H1 (cell line): ENCODE results near the gene DDAH2. TPM values are rescaled to one million over a fixed set of nuclear protein-coding genes. Genes with fewer than 3 reads are reported as not detected.

ENCODE experiments used
- CTCF ChIA-PET: fragments of 300-600 bp; sonication (Branson Sonifier 250); formaldehyde crosslinking; loops from one replicate; lab custom pipeline; 2021; ENCODE audit not compliant: partially characterized antibody; lab: Charles Lee
- POLR2A ChIA-PET: fragments of 300-600 bp; sonication (Branson Sonifier 250); formaldehyde crosslinking; loops from one replicate; lab custom pipeline; 2021; ENCODE audit warnings: inconsistent platforms; ENCODE audit not compliant: partially characterized antibody; lab: Charles Lee
- DNase-seq, 2 experiments: peaks; one replicate each; pipeline versions ENCODE4 v3.0.0 to v3.0.0-alpha.2; 2010 to 2022; ENCODE audit warnings: low spot score in 2 of 2, low read depth in 1 of 2, mixed read lengths in 1 of 2
- FAIRE-seq: peaks from 2 replicates; lab custom pipeline; 2011; peaks lifted over from hg19 to GRCh38; lab: Jason Lieb, UNC
- H2AFZ ChIP-seq: 2 replicates; pipeline ENCODE4 v1.8.1; 2012; ENCODE audit warnings: low read length, inconsistent platforms
- H2AK5ac ChIP-seq: 2 replicates; pipeline ENCODE4 v1.6.1; 2013; ENCODE audit warnings: low read depth, low read length
- H2BK120ac ChIP-seq: replicated peaks from 2 replicates; pipeline ENCODE3; 2013; ENCODE audit warnings: low read depth, low read length, inconsistent platforms
- H2BK12ac ChIP-seq: 2 replicates; pipeline ENCODE4 v1.6.1; 2013; ENCODE audit warnings: low read depth, low read length
- H2BK15ac ChIP-seq: 2 replicates; pipeline ENCODE4 v1.6.1; 2013; ENCODE audit warnings: low read length
- H2BK20ac ChIP-seq: 2 replicates; pipeline ENCODE4 v1.6.1; 2013; ENCODE audit warnings: low read length
- H2BK5ac ChIP-seq: 2 replicates; pipeline ENCODE4 v1.6.1; 2013; ENCODE audit warnings: low read depth, low read length
- H3K14ac ChIP-seq: 2 replicates; pipeline ENCODE4 v1.6.1; 2013; ENCODE audit warnings: inconsistent platforms; ENCODE audit not compliant: insufficient read length
- H3K18ac ChIP-seq: 2 replicates; pipeline ENCODE4 v1.6.1; 2013; ENCODE audit warnings: low read length; ENCODE audit errors: extremely low read depth
- H3K23ac ChIP-seq: 2 replicates; pipeline ENCODE4 v1.6.1; 2013; ENCODE audit warnings: inconsistent platforms; ENCODE audit not compliant: insufficient read length
- H3K23me2 ChIP-seq: 2 replicates; pipeline ENCODE4 v1.6.1; 2013; ENCODE audit warnings: low read depth, low read length
- H3K27ac ChIP-seq: 2 replicates; pipeline ENCODE4 v1.6.1; 2011; ENCODE audit warnings: low read depth, low read length, inconsistent platforms
- H3K27me3 ChIP-seq, 4 experiments: replicated peaks in 1 of 4; 1 replicate in 1 of 4; 2 replicates in 3 of 4; pipeline versions ENCODE4 v1.6.1 to v1.8.1; 2011 to 2013; ENCODE audit warnings: low read length in 3 of 4, mild to moderate bottlenecking in 3 of 4, inconsistent platforms in 2 of 4, mixed read lengths in 2 of 4, moderate library complexity in 1 of 4; ENCODE audit not compliant: control insufficient read depth in 3 of 4, insufficient read depth in 3 of 4; ENCODE audit errors: extremely low read depth in 1 of 4
- H3K36me3 ChIP-seq, 4 experiments: 2 replicates each; pipeline versions ENCODE4 v1.6.1 to v1.8.1; 2011 to 2013; ENCODE audit warnings: mild to moderate bottlenecking in 4 of 4, low read length in 3 of 4, moderate library complexity in 2 of 4, control low read depth in 1 of 4, inconsistent platforms in 1 of 4; ENCODE audit not compliant: insufficient read depth in 4 of 4, control insufficient read depth in 2 of 4
- H3K4ac ChIP-seq: replicated peaks from 2 replicates; pipeline ENCODE3; 2013; ENCODE audit warnings: low read length, low read depth, mixed read lengths, inconsistent platforms; ENCODE audit not compliant: insufficient read length
- H3K4me1 ChIP-seq, 4 experiments: replicated peaks in 1 of 4; 1 replicate in 1 of 4; 2 replicates in 3 of 4; pipeline versions ENCODE4 v1.6.1 to v1.8.1; 2011 to 2013; ENCODE audit warnings: low read length in 3 of 4, inconsistent platforms in 2 of 4, mixed read lengths in 1 of 4; ENCODE audit not compliant: insufficient read depth in 4 of 4, control insufficient read depth in 3 of 4
- H3K4me2 ChIP-seq, 2 experiments: 2 replicates each; pipeline versions ENCODE4 v1.6.1 to v1.8.1; 2011 to 2013; ENCODE audit warnings: low read depth in 2 of 2, low read length in 2 of 2, control low read depth in 1 of 2, inconsistent platforms in 1 of 2, mild to moderate bottlenecking in 1 of 2; ENCODE audit not compliant: insufficient read depth in 1 of 2
- H3K4me3 ChIP-seq, 4 experiments: fragments of 200-600, 300-600 bp in 1 of 4; sonication (generic), shearing (Covaris generic), sonication (Bioruptor Twin) in 1 of 4; 2 replicates each; pipeline versions ENCODE4 v1.5.1 to v1.8.1; 2011 to 2016; ENCODE audit warnings: low read length in 4 of 4, low read depth in 3 of 4, control low read depth in 2 of 4, inconsistent platforms in 2 of 4, mild to moderate bottlenecking in 2 of 4, mixed read lengths in 1 of 4, moderate library complexity in 1 of 4; ENCODE audit not compliant: insufficient read depth in 2 of 4; ENCODE audit errors: extremely low read depth in 1 of 4
- H3K56ac ChIP-seq: replicated peaks from 2 replicates; pipeline ENCODE3; 2013; ENCODE audit warnings: low read depth, mild to moderate bottlenecking, mixed read lengths, low read length, inconsistent platforms; ENCODE audit not compliant: insufficient read length
- H3K79me1 ChIP-seq: 2 replicates; pipeline ENCODE4 v1.6.1; 2013; ENCODE audit warnings: low read depth, low read length, control low read depth
- H3K79me2 ChIP-seq, 2 experiments: 2 replicates each; pipeline versions ENCODE4 v1.6.1 to v1.8.1; 2012 to 2013; ENCODE audit warnings: low read length in 2 of 2, mild to moderate bottlenecking in 2 of 2, inconsistent platforms in 1 of 2; ENCODE audit not compliant: insufficient read depth in 2 of 2, control insufficient read depth in 1 of 2
- H3K9ac ChIP-seq, 4 experiments: replicated peaks in 1 of 4; 1 replicate in 1 of 4; 2 replicates in 3 of 4; pipeline versions ENCODE4 v1.6.1 to v1.8.1; 2011 to 2013; ENCODE audit warnings: low read depth in 3 of 4, low read length in 3 of 4, control low read depth in 2 of 4, mild to moderate bottlenecking in 2 of 4, moderate library complexity in 2 of 4, inconsistent platforms in 1 of 4; ENCODE audit errors: extremely low read depth in 1 of 4
- H3K9me3 ChIP-seq, 2 experiments: 2 replicates each; pipeline versions ENCODE4 v1.6.1 to v1.8.1; 2012 to 2013; ENCODE audit warnings: mild to moderate bottlenecking in 2 of 2, moderate library complexity in 2 of 2, control low read depth in 1 of 2, inconsistent platforms in 1 of 2, low read depth in 1 of 2, low read length in 1 of 2, mixed read lengths in 1 of 2; ENCODE audit not compliant: insufficient read depth in 2 of 2
- H4K20me1 ChIP-seq, 2 experiments: replicated peaks in 1 of 2; 2 replicates each; pipeline versions ENCODE3 to v1.8.1; 2011 to 2013; ENCODE audit warnings: inconsistent platforms in 2 of 2, low read length in 2 of 2, mild to moderate bottlenecking in 1 of 2; ENCODE audit not compliant: insufficient read depth in 2 of 2, control insufficient read depth in 1 of 2
- H4K5ac ChIP-seq: 2 replicates; pipeline ENCODE4 v1.6.1; 2013; ENCODE audit warnings: low read length, low read depth, mixed read lengths, inconsistent platforms; ENCODE audit not compliant: insufficient read length
- H4K8ac ChIP-seq: 2 replicates; pipeline ENCODE4 v1.8.0; 2013; ENCODE audit warnings: mild to moderate bottlenecking, moderate library complexity, low read length, inconsistent platforms; ENCODE audit not compliant: insufficient read depth; ENCODE audit errors: extremely low read depth
- H4K91ac ChIP-seq: replicated peaks from 2 replicates; pipeline ENCODE3; 2013; ENCODE audit warnings: low read length, mixed read lengths, inconsistent platforms; ENCODE audit not compliant: insufficient read length
- CHD1 ChIP-seq: IDR thresholded peaks from 2 replicates; pipeline ENCODE4 v1.6.1; 2012; ENCODE audit warnings: low read depth, low read length, improper control_type of control experiment
- EP300 ChIP-seq, 2 experiments: IDR thresholded peaks; 1 replicate in 1 of 2; 2 replicates in 1 of 2; pipeline ENCODE4 v1.6.1; 2011 to 2012; ENCODE audit warnings: low read depth in 2 of 2, low read length in 2 of 2, mild to moderate bottlenecking in 2 of 2, borderline replicate concordance in 1 of 2, inconsistent platforms in 1 of 2, moderate library complexity in 1 of 2
- EZH2 ChIP-seq: fragments of 200-600 bp; sonication (generic); IDR thresholded peaks from 2 replicates; pipeline ENCODE4 v1.7.1; 2012; ENCODE audit warnings: low read depth, mild to moderate bottlenecking, moderate library complexity, low read length, inconsistent platforms; ENCODE audit not compliant: severe bottlenecking
- JUND ChIP-seq: IDR thresholded peaks from 2 replicates; pipeline ENCODE4 v1.6.1; 2011; ENCODE audit warnings: mild to moderate bottlenecking, improper control_type of control experiment, low read length
- POLR2AphosphoS5 ChIP-seq: IDR thresholded peaks from 2 replicates; pipeline ENCODE4 v1.6.1; 2011; ENCODE audit warnings: low read depth, low read length
- RAD21 ChIP-seq, 2 experiments: IDR thresholded peaks in 1 of 2; conservative IDR thresholded peaks in 1 of 2; 2 replicates each; pipeline ENCODE4 v1.6.1; 2011; ENCODE audit warnings: low read depth in 2 of 2, low read length in 2 of 2, improper control_type of control experiment in 1 of 2, inconsistent platforms in 1 of 2, mild to moderate bottlenecking in 1 of 2, moderate library complexity in 1 of 2
- SAP30 ChIP-seq: fragments of 300-600 bp; sonication (generic); IDR thresholded peaks from 2 replicates; pipeline ENCODE4 v1.7.1; 2012; ENCODE audit warnings: low read length, moderate library complexity, mild to moderate bottlenecking, inconsistent platforms; ENCODE audit not compliant: insufficient read depth, insufficient replicate concordance
- SIN3A ChIP-seq, 2 experiments: IDR thresholded peaks in 1 of 2; conservative IDR thresholded peaks in 1 of 2; 2 replicates each; pipeline ENCODE4 v1.6.1; 2011 to 2012; ENCODE audit warnings: low read length in 2 of 2, improper control_type of control experiment in 1 of 2, low read depth in 1 of 2, mild to moderate bottlenecking in 1 of 2
- SP1 ChIP-seq: IDR thresholded peaks from 2 replicates; pipeline ENCODE4 v1.6.1; 2011; ENCODE audit warnings: low read depth, low read length
- SP4 ChIP-seq: IDR thresholded peaks from 2 replicates; pipeline ENCODE4 v1.6.1; 2012; ENCODE audit warnings: low read length, inconsistent platforms
- TAF1 ChIP-seq: IDR thresholded peaks from 2 replicates; pipeline ENCODE4 v1.6.1; 2011; ENCODE audit warnings: mild to moderate bottlenecking, low read depth, low read length
- YY1 ChIP-seq: IDR thresholded peaks from 2 replicates; pipeline ENCODE4 v1.6.1; 2011; ENCODE audit warnings: low read depth, mild to moderate bottlenecking, low read length
- WGBS, 2 experiments: shearing (Covaris generic) in 1 of 2; methylation state at CpG; one replicate each; pipeline versions ENCODE4 v1.1.6 to v1.1.7; 2013 to 2015; ENCODE audit warnings: low lambda C conversion rate in 2 of 2, mixed read lengths in 2 of 2, inconsistent platforms in 1 of 2, low coverage in 1 of 2, missing lambda C conversion rate in 1 of 2; ENCODE audit not compliant: insufficient replicate concordance in 2 of 2, insufficient coverage in 1 of 2, insufficient read length in 1 of 2; ENCODE audit errors: extremely low coverage in 1 of 2, missing lambda C conversion rate in 1 of 2; 5-methylcytosine and 5-hydroxymethylcytosine counted together
- polyA plus RNA-seq, 7 experiments: library from polyadenylated mRNA; depleted of rRNA in 3 of 7; stranded (reverse) in 5 of 7; unstranded in 2 of 7; fragments of >200 nt in 5 of 7; fragments of 200-250 nt in 2 of 7; gene quantifications; 1 replicate in 5 of 7; 2 replicates in 1 of 7; 4 replicates in 1 of 7; pipeline versions ENCODE4 v1.2.1 to v1.2.3, GENCODE V29; 2011 to 2013; ENCODE audit warnings: missing spikeins in 2 of 7, mixed read lengths in 2 of 7
- total RNA-seq: library from RNA; stranded (reverse); fragmentation: NEBNext Ultra II Directional; extraction: Animal tissue kit (Norgen Biotek cat#: 25700); gene quantifications from 2 replicates; pipeline ENCODE4 v1.2.1, GENCODE V29; 2021

The DDAH2 gene
- total and polyA plus RNA-seq, 2 of the 8 experiments (the other 6 are each of a cell fraction or from before 2014, with no cell fraction given), result 53.3 to 73.5 TPM

GRCh38 chr6:31763619-31763940 is 34.5 kb upstream of the DDAH2 start:
- TF ChIP-seq CHD1 (peak; percentile 57; the same call in 1 of the 2 replicates), SAP30 (no peak), EZH2 (no peak), TAF1 (0 out of 2 replicates have a peak, but pooled peaks have one; percentile 21), EP300 (IDR thresholded peaks at IDR 0.05; ENCODE audit: borderline replicate concordance in 1 of 2, low read depth in 2 of 2, low read length in 2 of 2) (peak in 1 of 2 experiments; percentile 94; a peak in 2 of 3 replicates), YY1 (no peak), POLR2AphosphoS5 (no peak), JUND (peak; percentile 39; the same call in 1 of the 2 replicates), SP1 (0 out of 2 replicates have a peak, but pooled peaks have one; percentile 36), SP4 (no peak), SIN3A (conservative IDR thresholded peaks at IDR 0.05 in 1 of 2, IDR thresholded peaks at IDR 0.05 in 1 of 2; ENCODE audit: low read depth in 1 of 2, low read length in 2 of 2) (no peak), RAD21 (IDR thresholded peaks at IDR 0.05 in 1 of 2, conservative IDR thresholded peaks at IDR 0.05 in 1 of 2; ENCODE audit: low read depth in 2 of 2, low read length in 2 of 2) (peak in 1 of 2 experiments; percentile 9; a peak in 1 of 4 replicates)
- Histone ChIP-seq H3K4ac (no peak overlapping the region), H2AFZ (no peak overlapping the region), H2BK120ac (no peak overlapping the region), H3K23ac (no peak overlapping the region), H3K18ac (no peak overlapping the region), H2BK15ac (0 out of 2 replicates have a peak overlapping the region, but pooled peaks have one; percentile 12), H4K5ac (no peak overlapping the region), H3K4me3 (no peak overlapping the region), H3K27me3 (no peaks in the 10 kb centered on the region), H3K27ac (0 out of 2 replicates have a peak overlapping the region, but pooled peaks have one; percentile 32), H4K91ac (no peak overlapping the region), H3K23me2 (peaks cover 3% of the 10 kb centered on the region; the same call in 1 of the 2 replicates), H3K36me3 (peaks cover 0 to 16% (median 1%) of the 10 kb centered on the region in 4 experiments; a peak in 3 of 8 replicates), H2BK20ac (no peak overlapping the region), H3K4me1 (peaks cover 0 to 11% (median under 1%) of the 10 kb centered on the region in 4 experiments; a peak in 4 of 7 replicates), H4K20me1 (no peaks in the 10 kb centered on the region), H4K8ac (no peak overlapping the region; the same call in 1 of the 2 replicates), H2BK12ac (no peak overlapping the region), H3K79me1 (no peaks in the 10 kb centered on the region), H3K56ac (no peak overlapping the region), H3K79me2 (no peaks in the 10 kb centered on the region), H3K14ac (no peak overlapping the region), H3K4me2 (peak overlapping the region in 1 of 2 experiments; percentile 6; a peak in 1 of 4 replicates), H2AK5ac (no peak overlapping the region), H3K9ac (no peak overlapping the region), H3K9me3 (no peaks in the 10 kb centered on the region), H2BK5ac (no peak overlapping the region)
- 67% methylated on average over 1 of the region's 1 CpG; no CpG with 5 or more reads in 1 of the 2 experiments for WGBS, 2 experiments
- no peak for DNase-seq
- POLR2A ChIA-PET, result interaction anchor here (0.6 to 1.6 kb wide), 10 partner anchors 11 to 103 kb away, joined by 3 to 12 read pairs (median 3); partner anchors contain the start of genes C6orf47, CLIC1, DDAH2 and MSH5
- no peak for FAIRE-seq
- CTCF ChIA-PET, result interaction anchor here (0.8 to 1.6 kb wide), 10 partner anchors 9 to 134 kb away, joined by 3 to 5 read pairs (median 3); partner anchors contain the start of genes CLIC1 and VWA7
